Measurements from ENCODE around the gene ZNF638.

- TF ChIP-seq, protein P1, sequence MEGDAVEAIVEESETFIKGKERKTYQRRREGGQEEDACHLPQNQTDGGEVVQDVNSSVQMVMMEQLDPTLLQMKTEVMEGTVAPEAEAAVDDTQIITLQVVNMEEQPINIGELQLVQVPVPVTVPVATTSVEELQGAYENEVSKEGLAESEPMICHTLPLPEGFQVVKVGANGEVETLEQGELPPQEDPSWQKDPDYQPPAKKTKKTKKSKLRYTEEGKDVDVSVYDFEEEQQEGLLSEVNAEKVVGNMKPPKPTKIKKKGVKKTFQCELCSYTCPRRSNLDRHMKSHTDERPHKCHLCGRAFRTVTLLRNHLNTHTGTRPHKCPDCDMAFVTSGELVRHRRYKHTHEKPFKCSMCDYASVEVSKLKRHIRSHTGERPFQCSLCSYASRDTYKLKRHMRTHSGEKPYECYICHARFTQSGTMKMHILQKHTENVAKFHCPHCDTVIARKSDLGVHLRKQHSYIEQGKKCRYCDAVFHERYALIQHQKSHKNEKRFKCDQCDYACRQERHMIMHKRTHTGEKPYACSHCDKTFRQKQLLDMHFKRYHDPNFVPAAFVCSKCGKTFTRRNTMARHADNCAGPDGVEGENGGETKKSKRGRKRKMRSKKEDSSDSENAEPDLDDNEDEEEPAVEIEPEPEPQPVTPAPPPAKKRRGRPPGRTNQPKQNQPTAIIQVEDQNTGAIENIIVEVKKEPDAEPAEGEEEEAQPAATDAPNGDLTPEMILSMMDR (IDR thresholded peaks at IDR 0.05), result no peak
- no peak for TF ChIP-seq POLR2A (IDR thresholded peaks at IDR 0.05)
Observed at GRCh38 chr2:71291398-71291797, 40.2 kb upstream of the ZNF638 start.
